GM12891 (cell line): ENCODE data around the gene RGL4.

ENCODE experiments used
- POLR2A ChIP-seq: IDR thresholded peaks from 2 replicates; pipeline ENCODE4 v1.6.1; 2011; ENCODE audit warnings: low read depth, low read length, control low read depth
- POLR2AphosphoS5 ChIP-seq: IDR thresholded peaks from 2 replicates; pipeline ENCODE4 v1.6.1; 2011; ENCODE audit warnings: low read depth, low read length, control low read depth
- POU2F2 ChIP-seq: IDR thresholded peaks from 2 replicates; pipeline ENCODE4 v1.6.1; 2011; ENCODE audit warnings: low read depth, mild to moderate bottlenecking, control low read depth, low read length, moderate library complexity
- SPI1 ChIP-seq: IDR thresholded peaks from 2 replicates; pipeline ENCODE4 v1.6.1; 2011; ENCODE audit warnings: low read depth, low read length, control low read depth
- TAF1 ChIP-seq: IDR thresholded peaks from 2 replicates; pipeline ENCODE4 v1.6.1; 2011; ENCODE audit warnings: low read depth, low read length, control low read depth

DNA sequence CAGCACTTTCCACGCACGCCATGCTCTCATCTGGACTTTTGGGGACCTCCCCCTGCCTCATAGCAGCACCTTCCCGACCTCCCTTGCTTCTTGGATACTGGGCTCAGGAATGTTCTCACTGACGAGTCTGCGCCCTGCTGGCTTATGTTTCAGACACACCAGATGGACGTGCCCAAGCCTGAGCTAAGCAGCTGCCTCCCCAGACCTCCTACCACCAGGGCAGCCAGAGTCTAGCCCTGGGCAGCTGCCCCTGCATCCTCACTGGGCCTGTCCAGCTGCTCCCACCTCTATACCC is 13.2 kb upstream of the RGL4 start:
- no peak for TF ChIP-seq TAF1
- TF ChIP-seq POLR2A: no peak
- TF ChIP-seq POLR2AphosphoS5: no peak
- no peak for TF ChIP-seq SPI1
- no peak for TF ChIP-seq POU2F2
